COLO668 (cell line): Measurements from ENCODE around the gene DMD.

ENCODE experiments used
- DNase-seq: peaks from one replicate; lab custom pipeline; 2025; ENCODE audit not compliant: unreplicated experiment; lab: John Stamatoyannopoulos, UW

DMD gene

GRCh38 chrX:31796624-31797023, 1414.7 kb downstream of the DMD start:
- no peak for DNase-seq

GRCh38 chrX:31747411-31747810, 1463.9 kb downstream of the DMD start:
- no peak for DNase-seq

- no peak for DNase-seq
Observed at GRCh38 chrX:31743004-31743403, 1468.3 kb downstream of the DMD start.

DNA sequence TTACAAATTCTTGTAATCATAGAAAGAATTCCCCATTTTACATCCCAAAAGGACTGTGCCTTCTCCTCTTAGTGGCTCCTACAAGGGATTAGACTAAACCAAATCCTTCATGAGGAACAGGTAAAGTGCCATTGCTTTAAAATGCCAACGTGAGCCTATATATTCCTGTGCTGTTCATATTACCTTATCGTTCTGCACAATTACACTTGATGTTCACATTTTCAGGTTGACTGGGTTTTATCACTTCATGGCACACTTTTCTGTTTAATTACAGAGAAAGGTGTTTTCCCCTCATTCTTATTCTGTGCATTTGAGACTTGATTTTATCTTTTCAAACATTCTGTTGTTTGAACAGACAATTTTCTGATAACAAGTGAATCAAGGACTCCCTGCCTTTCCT, 1493.9 kb downstream of the DMD start:
- DNase-seq = no peak

- no peak for DNase-seq
Observed at GRCh38 chrX:31715675-31716074, 1495.7 kb downstream of the DMD start.

DNA sequence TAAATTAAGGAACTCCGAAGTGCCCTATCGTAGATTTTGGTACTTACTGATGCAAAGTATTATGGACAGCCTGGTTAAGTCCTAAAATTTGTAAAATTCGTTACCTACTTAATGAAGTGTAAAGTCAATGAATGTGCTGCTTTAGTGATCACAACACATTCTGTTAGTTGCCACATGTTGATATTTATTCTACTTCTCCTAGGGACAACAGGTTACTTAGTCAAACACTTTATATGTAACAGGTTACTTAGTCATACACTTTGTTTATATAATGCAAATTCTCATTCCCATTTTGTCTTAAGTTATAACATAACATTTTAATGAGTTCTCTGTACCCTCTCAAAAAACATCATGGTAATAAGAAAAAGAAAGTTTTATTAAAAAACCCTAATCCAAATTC, 1496.6 kb downstream of the DMD start:
- no peak for DNase-seq

GRCh38 chrX:31713120-31713519, 1498.2 kb downstream of the DMD start:
- no peak for DNase-seq

- no peak for DNase-seq
Observed at GRCh38 chrX:31711166-31711565, 1500.2 kb downstream of the DMD start.

DNA sequence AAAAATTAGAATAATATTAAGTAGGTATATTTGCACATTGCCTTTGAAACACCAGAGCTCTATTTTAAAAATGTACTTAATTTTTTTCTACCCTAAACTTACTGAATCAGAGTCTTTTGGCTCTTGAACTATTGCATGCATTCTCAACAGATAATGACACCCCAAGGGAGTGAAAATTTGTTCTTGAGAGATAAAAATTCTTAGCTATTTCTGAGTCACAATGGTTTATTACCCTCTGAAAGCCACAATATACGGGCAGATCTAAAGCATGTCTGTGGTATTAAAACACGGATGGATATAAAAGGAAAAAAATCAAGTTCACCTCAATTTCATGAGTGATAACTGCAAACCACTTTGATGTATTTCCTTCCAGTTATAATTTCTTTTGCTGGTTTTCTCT, 1503.2 kb downstream of the DMD start:
- no peak for DNase-seq

DNA sequence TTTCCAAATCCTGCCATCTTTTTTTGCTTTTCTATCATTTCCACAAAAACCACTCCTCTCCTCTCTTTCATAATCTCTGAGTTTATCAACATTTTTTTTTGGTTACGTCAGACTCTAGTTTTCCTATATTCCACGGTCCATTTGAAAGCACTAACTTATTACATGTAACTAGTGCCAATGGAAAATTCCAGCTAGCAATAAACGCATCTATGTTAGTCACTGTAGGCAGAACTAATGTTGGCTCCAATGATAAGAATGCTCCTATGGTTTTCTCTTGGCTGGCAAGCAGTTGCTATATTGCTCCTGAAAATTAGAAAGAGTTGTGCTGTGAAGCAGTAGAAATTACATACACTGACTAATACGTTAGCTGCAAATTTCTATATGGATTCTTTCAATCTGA, 1504.9 kb downstream of the DMD start:
- no peak for DNase-seq

GRCh38 chrX:31705816-31706215, 1505.5 kb downstream of the DMD start:
- DNase-seq = no peak

DNA sequence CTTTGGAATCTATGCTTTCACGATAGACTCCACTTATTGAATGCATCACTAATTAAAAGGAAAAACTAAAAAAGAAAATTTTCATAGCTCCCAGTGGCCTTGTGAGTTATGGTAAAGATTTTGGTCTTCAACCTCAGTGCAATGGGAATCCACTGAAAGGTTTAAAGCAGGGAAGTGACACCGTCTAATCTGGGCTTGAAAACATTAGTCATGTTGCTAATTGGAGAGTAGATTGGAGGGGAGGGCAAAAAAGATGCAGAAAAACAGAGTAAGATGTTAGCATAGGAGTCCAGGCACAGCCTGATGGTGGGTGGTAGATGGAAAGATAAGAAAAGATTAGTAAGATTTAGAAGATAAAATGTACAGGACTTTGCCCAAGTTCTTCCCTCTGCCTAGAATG, 1506.4 kb downstream of the DMD start:
- DNase-seq = no peak

- DNase-seq = no peak
Observed at GRCh38 chrX:31702222-31702621, 1509.1 kb downstream of the DMD start.

DNA sequence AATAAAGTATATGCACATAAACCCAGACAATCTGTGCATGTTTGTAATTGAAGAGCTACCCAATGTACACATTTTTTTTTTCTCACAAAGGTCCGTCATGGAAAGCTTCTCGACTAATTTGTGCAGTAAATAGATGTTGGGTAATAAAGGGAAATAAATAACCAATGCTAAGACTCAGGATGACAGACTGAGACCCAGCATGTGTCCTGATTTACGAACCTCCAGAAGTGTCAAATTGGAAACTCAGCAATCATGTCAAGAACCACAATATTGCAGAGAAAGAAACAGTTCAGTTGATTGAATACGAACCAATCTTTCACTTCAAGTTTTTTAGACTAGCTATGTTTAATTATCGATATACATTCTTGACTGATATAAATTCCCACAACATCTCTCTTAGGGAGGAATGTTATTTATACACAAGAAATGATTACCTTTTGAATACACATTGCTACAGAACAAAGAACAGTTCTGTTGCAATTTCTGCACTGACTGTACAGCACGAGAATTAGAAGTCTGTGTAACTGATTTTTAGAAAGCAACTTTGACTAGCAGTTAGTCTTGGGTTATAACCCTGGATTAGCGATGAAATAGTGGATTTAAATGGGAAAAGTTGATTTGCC, 1513.9 kb downstream of the DMD start:
- no peak for DNase-seq

DNA sequence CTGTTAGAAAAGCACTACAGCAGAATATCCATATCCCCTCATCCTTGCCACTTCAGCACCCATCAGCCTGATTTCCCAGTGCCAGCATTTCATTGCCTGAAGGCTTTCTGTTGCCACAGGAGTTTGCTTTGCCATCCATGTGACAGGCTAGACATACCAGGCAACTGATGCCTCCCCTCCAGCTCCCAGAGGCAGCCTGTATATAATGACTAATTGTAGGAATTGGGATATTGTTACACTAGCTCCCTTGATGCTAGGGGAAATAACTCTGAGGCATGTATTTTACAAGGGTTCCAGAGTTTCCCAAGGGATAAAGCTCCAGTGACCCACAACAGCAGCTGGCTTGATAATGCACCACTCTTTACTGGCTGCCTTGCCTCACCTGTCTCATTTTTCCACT, 1531.5 kb downstream of the DMD start:
- DNase-seq = no peak

GRCh38 chrX:31670245-31670644, 1541.1 kb downstream of the DMD start:
- DNase-seq = no peak

DNA sequence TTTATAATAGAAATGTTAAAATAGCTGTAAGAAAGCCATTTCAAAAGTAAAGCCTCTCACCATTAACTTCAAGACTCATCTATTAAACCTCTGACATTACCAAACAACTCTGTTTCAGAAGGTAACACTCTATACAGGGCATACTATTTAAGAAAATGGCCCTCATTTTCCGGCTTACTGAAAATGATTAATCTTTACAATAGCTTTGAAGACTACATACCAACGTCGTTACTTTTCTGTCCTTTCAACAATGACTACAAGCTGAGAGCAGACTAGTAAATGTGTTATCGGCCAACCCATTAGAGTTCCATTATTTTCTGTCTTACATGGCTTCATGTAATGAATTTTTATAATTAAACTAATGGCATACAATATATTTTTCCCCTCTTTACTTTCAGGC, 1545.9 kb downstream of the DMD start:
- DNase-seq = no peak

- no peak for DNase-seq
Observed at GRCh38 chrX:31663172-31663571, 1548.2 kb downstream of the DMD start.

DNA sequence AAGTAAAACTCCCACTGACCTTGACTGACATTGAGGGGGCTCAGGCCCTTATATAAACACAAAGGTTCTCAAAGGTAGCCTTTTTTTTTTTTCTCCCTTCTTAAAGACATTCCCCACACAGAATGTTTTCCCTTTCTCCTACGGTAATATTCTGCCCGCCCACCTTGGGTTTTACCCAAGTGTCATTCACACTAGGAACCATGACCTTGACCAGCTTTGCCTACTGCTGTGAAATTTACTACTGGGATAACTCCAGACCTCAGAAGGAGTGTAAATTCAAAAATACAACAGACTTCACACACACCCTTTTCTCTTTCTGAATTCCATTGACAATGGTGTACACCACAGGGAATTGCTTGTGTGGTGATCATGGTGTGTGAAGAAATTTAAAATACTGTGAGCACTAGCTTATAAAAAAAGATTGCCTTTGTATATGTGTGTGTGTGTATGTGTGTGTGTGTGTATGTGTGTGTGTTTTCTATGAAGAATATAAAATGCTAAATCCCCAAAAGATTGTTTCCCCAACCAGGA, 1550.0 kb downstream of the DMD start:
- DNase-seq = no peak

- no peak for DNase-seq
Observed at GRCh38 chrX:31658360-31658759, 1553.0 kb downstream of the DMD start.

GRCh38 chrX:31656013-31656412, 1555.3 kb downstream of the DMD start:
- DNase-seq = no peak

- no peak for DNase-seq
Observed at GRCh38 chrX:31653422-31653821, 1557.9 kb downstream of the DMD start.

DNA sequence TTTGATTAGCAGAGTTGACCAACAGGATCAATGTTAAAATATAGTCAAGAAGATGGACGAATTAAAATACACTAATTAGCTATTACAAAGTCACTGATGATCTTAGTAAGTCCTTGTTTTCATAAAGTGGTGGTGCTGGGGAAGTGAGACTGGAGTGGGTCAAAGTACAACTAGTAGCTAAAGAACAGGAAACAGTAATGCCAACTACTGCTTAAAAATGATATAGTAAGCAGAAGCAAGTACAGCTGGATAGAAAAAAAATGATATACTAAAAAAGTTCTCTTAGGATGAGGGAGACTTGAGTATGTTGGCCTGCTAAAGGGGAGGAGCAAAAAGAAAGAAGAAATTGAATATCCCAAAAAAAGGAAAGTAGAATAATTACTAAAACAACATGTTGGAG, 1558.7 kb downstream of the DMD start:
- DNase-seq = no peak
